ENCODE results near the gene TLX2.
A peak's percentile ranks its signal among the peaks of the same experiment; 100 is the strongest.
"Not testable (repeated sequence)": the region's sequence is repeated elsewhere in the genome, so short reads cannot be mapped to it uniquely, and the experiment has no call there.

The TLX2 gene

DNA sequence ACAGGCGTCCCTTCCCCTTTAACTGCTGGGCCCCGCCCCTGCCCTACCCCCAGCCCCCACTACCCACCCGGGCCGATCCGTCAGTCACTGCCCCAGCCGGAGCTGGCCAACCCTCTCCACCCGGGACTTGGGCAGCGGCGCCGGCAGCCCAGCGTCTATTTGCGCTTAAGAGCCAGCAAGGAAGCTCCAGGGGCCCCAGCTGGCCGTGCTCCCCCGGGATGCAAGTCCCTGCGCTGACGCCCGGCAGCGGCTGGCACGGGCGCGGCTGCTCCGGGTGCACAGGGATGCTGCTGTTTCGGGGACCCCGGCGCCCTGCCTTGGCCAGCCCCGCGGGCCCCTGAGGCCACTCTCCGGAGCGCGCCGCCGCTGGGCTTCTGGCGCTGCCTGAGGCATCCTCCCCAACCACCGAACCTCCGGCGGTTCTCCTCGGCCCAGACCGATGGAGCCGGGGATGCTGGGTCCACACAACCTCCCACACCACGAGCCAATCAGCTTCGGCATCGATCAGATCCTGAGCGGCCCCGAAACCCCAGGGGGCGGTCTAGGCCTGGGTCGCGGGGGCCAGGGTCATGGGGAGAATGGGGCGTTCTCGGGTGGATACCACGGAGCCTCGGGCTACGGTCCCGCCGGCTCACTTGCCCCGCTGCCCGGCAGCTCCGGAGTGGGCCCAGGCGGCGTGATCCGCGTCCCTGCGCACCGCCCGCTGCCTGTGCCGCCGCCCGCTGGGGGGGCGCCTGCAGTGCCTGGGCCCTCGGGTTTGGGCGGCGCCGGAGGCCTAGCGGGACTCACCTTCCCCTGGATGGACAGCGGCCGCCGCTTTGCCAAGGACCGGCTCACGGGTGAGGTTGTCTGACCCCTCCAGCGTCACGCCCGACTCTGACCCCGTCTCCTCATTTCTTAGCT lies at the start of gene TLX2:
Gene TLX2, plus strand, starts transcription at position 83 of the 903 bp plus-strand sequence. Its CDS starts 357 bp downstream, at position 440.
- DNase-seq (ENCODE audit: low spot score): peak; percentile 23

DNA sequence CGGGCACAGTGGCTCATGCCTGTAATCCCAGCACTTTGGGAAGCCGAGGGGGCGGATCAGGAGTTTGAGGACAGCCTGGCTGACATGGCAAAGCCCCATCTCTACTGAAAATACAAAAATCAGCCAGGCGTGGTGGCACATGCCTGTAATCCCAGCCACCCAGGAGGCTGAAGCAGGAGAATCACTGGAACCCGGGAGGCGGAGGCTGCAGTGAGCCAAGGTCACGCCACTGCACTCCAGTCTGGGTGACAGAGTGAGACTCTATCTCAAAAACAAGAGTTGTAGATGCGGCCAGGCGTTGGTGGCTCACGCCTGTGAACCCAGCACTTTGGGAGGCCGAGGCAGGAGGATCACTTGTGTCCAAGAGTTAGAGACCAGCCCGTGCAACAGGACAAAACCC lies 43.5 kb upstream of the TLX2 start:
- not testable (repeated sequence) for DNase-seq (ENCODE audit: low spot score)

GRCh38 chr2:74471332-74472065 lies 42.8 kb upstream of the TLX2 start:
- DNase-seq (ENCODE audit: low spot score): no peak

DNA sequence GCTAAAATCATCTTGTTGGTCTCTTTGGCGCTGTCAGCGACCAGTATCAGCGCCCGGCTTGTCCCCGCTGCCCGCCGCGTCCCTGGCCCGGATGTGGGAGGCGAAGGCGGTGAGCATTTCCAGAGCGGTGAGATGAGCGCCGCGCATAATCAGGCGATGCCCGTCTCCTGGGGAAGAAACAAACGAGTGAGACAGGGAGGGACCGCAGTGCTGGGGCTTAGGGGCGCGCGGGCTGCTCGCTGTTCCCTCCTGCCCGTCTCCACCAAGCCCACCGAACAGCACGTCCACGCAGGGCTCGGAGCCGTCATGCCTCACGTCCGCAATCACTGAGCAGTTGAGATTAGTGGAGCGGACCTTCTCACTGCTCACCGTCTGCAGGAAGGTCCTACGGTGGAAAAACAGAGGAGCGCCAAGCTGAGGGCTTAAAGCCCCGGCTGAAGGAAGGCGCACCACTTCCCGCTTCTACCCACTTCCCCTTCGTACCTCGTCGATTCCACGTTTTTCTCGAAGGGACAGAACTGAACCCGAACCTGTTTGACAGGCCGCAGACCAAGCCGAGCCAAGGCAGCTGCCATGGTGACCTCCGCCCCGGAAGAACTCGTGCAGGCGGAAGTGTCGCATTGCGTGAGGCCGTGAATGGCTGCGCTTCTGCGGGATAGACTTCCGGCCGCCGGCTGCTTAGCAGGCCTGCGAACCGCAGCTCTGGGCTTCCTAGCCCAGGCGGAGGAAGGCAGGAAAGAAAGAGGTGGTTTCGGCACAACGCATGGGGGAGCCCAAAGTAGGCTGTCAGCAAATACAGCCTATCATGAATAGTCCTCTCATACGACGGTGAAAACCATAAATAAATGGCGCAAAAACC lies 41.9 kb upstream of the TLX2 start, which contains the start of gene MRPL53:
Gene MRPL53, minus strand, starts transcription at position 595 of the 859 bp plus-strand sequence. Its CDS starts 20 bp downstream, at position 575.
- DNase-seq (ENCODE audit: low spot score): peak; percentile 87

- DNase-seq (ENCODE audit: low spot score): no peak
Measured at GRCh38 chr2:74472945-74473258, 41.3 kb upstream of the TLX2 start.

DNA sequence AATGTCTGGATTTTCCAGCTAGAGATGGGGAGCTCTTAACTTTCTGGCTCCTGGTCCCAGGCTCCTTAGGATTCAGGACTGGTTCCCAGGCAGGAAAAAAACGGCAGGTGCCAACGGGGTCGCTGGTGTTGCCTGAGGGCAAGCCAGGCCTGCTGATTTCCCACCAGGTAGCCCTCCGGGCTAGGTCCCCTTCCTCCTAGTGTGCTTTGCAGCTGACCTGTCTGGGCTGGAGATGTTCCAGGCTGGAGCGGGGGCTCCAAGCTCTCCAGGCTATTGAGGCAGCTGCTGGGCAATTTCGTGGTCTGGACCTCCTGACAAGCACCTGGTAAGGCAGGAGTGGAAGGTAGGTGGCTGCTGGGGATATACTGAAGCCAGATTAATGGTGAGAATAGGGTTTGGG lies 39.8 kb upstream of the TLX2 start:
- no peak for DNase-seq (ENCODE audit: low spot score)

DNA sequence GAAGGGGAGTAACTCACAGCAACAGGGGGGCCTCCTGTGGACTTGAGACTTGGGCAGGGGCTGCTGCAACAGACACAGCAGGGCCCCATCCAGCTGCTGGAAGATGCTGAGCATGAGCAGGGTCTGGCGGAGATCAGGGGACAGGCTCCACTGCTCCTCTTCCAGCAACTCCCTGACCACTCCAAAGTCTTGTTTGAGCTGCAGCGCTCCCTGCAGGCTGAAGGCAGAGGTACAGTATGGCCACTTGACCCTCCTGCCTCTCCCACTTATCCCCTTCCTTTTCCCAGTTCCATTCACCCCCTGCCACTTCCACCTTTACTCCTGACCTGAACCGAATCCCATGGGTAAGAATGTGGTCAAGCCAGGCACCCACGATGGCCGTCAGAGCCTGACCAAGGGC lies 39.4 kb upstream of the TLX2 start:
- no peak for DNase-seq (ENCODE audit: low spot score)

GRCh38 chr2:74481431-74481830 lies 32.8 kb upstream of the TLX2 start:
- DNase-seq (ENCODE audit: low spot score): no peak

- DNase-seq (ENCODE audit: low spot score): peak; percentile 55
Measured at GRCh38 chr2:74481961-74482800, 32.1 kb upstream of the TLX2 start.

- peak; percentile 94 for DNase-seq (ENCODE audit: low spot score)
Measured at GRCh38 chr2:74482801-74483674, 31.2 kb upstream of the TLX2 start, which contains the start of the genes CCDC142 and TTC31. CCDC142 (minus strand) TSS chr2:74482998; CDS start chr2:74482837, 161 bp downstream. TTC31 (plus strand) TSS chr2:74483081; CDS start chr2:74483096, 15 bp downstream.

DNA sequence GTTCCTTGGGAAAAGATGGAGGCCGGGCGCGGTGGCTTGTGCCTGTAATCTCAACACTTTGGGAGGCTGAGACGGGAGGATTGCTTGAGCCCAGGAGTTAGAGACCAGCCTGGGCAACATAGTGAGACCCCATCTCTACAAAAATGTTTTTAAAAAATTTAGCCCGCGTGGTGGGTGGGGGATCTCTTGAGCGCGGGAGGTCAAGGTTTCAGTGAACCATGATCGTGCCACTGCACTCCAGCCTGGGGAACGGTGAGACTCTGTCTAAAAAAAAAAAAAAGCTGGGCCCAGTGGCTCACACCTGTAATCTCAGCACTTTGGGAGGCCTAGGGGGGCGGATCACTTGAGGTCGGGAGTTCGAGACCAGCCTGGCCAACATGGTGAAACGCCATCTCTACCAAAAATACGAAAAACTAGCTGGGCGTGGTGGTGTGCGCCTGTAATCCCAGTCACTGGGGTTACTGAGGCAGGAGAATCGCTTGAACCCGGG lies 30.5 kb upstream of the TLX2 start:
- not testable (repeated sequence) for DNase-seq (ENCODE audit: low spot score)

DNA sequence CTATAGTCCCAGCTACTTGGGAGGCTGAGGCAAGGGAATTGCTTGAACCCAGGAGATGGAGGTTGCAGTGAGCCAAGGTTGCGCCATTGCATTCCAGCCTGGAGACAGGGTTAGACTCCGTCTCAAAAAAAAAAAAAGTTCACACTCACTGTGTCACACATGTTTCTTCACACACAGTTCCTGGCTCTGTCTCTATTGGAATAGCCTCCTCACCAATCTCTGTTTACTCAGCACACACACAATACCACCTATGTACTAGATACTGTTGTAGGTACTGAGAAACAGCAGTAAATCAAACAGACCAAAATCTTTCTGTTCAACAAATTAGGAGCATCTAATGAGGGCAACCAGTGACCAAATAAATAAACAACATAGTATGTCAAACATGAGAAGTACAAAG lies 28.1 kb upstream of the TLX2 start:
- no peak for DNase-seq (ENCODE audit: low spot score)

DNA sequence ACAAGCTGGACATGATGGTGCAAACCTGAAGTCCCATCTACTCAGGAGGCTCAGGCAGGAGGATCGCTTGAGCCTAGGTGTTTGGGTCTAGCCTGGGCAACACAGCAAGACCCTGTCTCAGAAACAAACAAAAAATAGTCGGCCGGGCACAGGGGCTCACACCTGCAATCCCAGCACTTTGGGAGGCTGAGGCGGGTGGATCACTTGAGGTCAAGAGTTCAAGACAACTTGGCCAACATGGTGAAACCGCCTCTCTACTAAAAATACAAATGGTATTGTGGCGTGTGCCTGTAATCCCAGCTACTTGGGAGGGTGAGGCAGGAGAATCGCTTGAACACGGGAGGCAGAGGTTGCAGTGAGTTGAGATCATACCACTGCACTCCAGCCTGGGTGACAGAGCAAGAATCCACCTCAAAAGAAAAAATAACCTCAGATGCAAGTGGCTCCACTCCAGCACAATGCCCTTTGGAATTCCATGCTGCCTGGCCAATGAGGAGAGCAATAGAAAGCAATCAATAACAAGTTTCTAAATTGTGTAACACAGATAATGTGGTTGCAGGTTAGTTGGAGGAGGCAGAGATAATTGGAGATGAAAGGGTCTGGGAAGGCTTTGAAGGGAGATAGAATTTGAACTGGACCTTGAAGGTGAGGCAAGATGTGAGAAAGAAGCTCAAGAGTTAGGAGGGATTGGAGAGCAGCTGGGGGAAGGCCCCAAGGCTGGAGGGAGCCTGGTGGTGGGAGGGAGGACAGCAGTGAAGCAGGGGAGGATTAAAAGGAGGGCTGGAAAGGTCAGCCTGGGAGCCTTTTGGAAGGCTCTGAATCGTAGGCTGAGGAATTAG lies 25.4 kb upstream of the TLX2 start:
- DNase-seq (ENCODE audit: low spot score): no peak

GRCh38 chr2:74489906-74490305 lies 24.3 kb upstream of the TLX2 start:
- DNase-seq (ENCODE audit: low spot score): no peak

- DNase-seq (ENCODE audit: low spot score): no peak
Measured at GRCh38 chr2:74491648-74492544, 22.4 kb upstream of the TLX2 start.

DNA sequence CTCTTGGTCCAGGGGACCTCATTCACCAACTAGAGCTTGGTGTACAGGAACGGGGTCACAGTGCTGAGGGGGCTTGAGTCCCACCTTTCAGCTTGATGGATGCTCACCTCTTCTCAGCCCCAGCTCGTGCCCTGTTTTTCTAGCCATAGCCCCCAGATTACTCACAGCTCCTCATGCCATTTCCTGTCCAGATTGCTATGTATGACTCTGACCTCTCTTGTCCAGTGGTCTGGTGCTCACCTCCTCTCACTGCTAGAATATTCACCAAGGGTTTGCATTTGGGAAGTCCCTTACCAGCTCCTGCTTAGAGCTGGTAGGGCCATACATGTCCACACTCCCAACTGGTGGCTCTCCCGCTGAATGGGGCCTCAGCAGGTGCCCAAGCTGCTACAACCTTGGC lies 20.7 kb upstream of the TLX2 start:
- no peak for DNase-seq (ENCODE audit: low spot score)

- DNase-seq (ENCODE audit: low spot score): no peak
Measured at GRCh38 chr2:74495440-74495839, 18.8 kb upstream of the TLX2 start.
